Activated CD4-positive, alpha-beta memory T cell treated with anti-CD3 and anti-CD28 coated beads, Interleukin-2, amount 10 ng/mL, durations not matched to agents 7 days and 5 days (primary cell): ENCODE data around the gene SH3BP1. TPM values are rescaled to one million over a fixed set of nuclear protein-coding genes. Genes with fewer than 3 reads are reported as not detected.

Source experiments
- CTCF ChIA-PET: fragments of 350-600 bp; sonication (Branson Sonifier 250); formaldehyde crosslinking; loops from one replicate; lab custom pipeline; 2021; ENCODE audit warnings: antibody characterized with exemption, inconsistent platforms; lab: Charles Lee
- POLR2A ChIA-PET: fragments of 350-600 bp; sonication (Branson Sonifier 250); formaldehyde crosslinking; loops from one replicate; lab custom pipeline; 2021; ENCODE audit warnings: antibody characterized with exemption; lab: Charles Lee
- DNase-seq: peaks from one replicate; pipeline ENCODE4 v3.0.0-alpha.2; 2020
- H3K27ac Mint-ChIP-seq: one replicate; pipeline ENCODE4 v1.8.0; 2021; ENCODE audit warnings: mild to moderate bottlenecking, mixed read lengths
- H3K27me3 Mint-ChIP-seq: one replicate; pipeline ENCODE4 v1.8.0; 2021; ENCODE audit warnings: mixed read lengths
- H3K36me3 Mint-ChIP-seq: one replicate; pipeline ENCODE4 v1.8.0; 2021; ENCODE audit warnings: low read depth, mixed read lengths
- H3K4me1 Mint-ChIP-seq: one replicate; pipeline ENCODE4 v1.8.0; 2021; ENCODE audit warnings: mixed read lengths
- H3K4me3 Mint-ChIP-seq: one replicate; pipeline ENCODE4 v1.8.0; 2021; ENCODE audit warnings: mild to moderate bottlenecking, mixed read lengths
- H3K9me3 Mint-ChIP-seq: one replicate; pipeline ENCODE4 v1.8.0; 2021; ENCODE audit warnings: mixed read lengths
- total RNA-seq, 2 experiments: library from RNA; stranded (reverse); gene quantifications; one replicate each; pipeline ENCODE4 v1.2.3, GENCODE V29; 2021

Gene SH3BP1
- total RNA-seq, 2 experiments from 2014 or later, result 161 to 162 TPM

DNA sequence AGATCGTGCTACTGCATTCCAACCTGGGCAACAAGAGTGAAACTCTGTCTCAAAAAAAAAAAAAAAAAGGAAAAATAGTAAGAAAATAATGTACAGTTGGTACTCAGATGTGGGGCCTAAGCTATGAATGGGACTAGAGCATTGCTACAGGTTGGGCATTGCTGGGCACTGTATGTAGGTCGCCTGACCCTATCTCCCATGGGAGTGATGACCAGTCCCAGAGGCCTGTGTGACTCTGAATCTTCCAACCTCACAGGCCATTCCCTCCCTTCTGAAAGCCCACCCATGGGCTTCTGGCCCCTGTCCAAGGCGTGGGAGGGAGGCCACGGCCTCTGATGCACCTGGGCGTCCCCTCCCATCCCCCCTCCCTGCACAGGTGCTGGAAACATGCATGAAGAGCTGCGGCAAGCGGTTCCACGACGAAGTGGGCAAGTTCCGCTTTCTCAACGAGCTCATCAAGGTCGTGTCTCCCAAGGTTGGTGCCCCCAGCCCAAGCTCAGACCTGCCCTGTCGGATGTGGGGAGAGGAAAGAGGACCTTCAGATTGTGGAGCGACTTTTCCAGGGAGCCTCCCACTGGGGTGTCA lies 21.3 kb upstream of the SH3BP1 start:
- Mint-ChIP-seq H3K36me3 (peaks cover 21% of the 10 kb centered on the region), H3K27me3 (no peaks in the 10 kb centered on the region), H3K27ac (no peak overlapping the region), H3K4me3 (no peak overlapping the region), H3K9me3 (no peaks in the 10 kb centered on the region), H3K4me1 (peaks cover 5% of the 10 kb centered on the region)
- ChIA-PET CTCF (interaction anchor here (0.8 to 3.0 kb wide), 4 partner anchors 10 to 64 kb away, joined by 3 to 21 read pairs (median 4); partner anchors contain the start of gene GGA1), POLR2A (interaction anchor here (1.1 to 1.5 kb wide), 5 partner anchors 8 to 14 kb away, joined by 3 to 5 read pairs (median 3); no protein-coding TSS in a partner anchor)
- no peak for DNase-seq

DNA sequence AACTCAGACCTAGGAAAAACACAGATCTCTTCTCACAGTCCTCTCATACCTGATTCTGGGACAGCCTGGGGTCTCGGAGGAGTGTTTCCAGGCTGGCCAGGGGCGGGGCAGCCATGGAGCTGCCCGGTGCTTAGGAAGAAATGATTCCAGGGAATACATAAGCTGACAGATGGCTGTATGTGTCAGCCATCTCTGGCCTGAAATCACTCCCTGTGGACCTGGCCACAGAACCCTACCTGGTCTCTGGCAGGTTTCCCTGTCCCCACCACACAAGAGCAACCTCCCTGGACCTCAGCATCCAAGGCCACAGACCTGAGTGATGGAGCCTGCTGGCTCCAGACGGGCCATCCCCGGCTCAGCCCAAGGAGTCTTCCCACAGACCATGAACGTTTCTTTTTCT lies 20.8 kb upstream of the SH3BP1 start:
- no peaks in the 10 kb centered on the region for H3K9me3 Mint-ChIP-seq
- DNase-seq, result no peak
- no peak overlapping the region for H3K4me3 Mint-ChIP-seq
- ChIA-PET CTCF (interaction anchor here (1.1 to 3.0 kb wide), 4 partner anchors 11 to 65 kb away, joined by 3 to 21 read pairs (median 4); partner anchors contain the start of gene GGA1), POLR2A (interaction anchor here (1.2 to 2.0 kb wide), 6 partner anchors 9 to 39 kb away, joined by 3 to 6 read pairs (median 5); partner anchors contain the start of gene PDXP)
- peaks cover 3% of the 10 kb centered on the region for H3K4me1 Mint-ChIP-seq
- no peaks in the 10 kb centered on the region for H3K27me3 Mint-ChIP-seq
- H3K36me3 Mint-ChIP-seq, result peaks cover 22% of the 10 kb centered on the region
- no peak overlapping the region for H3K27ac Mint-ChIP-seq

DNA sequence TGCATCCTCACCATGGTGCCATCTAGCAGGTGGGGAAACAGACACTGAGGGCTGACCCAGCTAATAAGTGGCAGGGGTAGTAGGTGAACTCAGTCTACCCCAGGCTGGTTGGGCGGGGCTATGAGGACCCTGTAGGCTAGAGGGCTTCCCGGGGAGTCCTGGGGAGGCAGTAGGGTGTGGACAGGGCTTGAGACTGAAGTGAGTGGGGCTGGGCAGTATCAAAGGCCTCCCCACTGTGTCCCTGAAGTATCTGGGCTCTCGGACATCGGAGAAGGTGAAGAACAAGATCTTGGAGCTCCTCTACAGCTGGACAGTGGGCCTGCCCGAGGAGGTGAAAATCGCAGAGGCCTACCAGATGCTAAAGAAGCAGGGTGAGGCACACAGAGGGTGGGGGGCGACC lies 19.5 kb upstream of the SH3BP1 start:
- ChIA-PET POLR2A (interaction anchor here (0.8 to 2.0 kb wide), 4 partner anchors 10 to 38 kb away, joined by 3 to 6 read pairs (median 5); partner anchors contain the start of gene PDXP), CTCF (interaction anchor here (0.8 to 3.0 kb wide), 3 partner anchors 12 to 63 kb away, joined by 4 to 21 read pairs (median 5); partner anchors contain the start of gene GGA1)
- no peak overlapping the region for H3K4me3 Mint-ChIP-seq
- H3K4me1 Mint-ChIP-seq, result peaks cover 10% of the 10 kb centered on the region
- DNase-seq, result no peak
- peaks cover 25% of the 10 kb centered on the region for H3K36me3 Mint-ChIP-seq
- no peaks in the 10 kb centered on the region for H3K27me3 Mint-ChIP-seq
- H3K27ac Mint-ChIP-seq, result no peak overlapping the region
- no peaks in the 10 kb centered on the region for H3K9me3 Mint-ChIP-seq

GRCh38 chr22:37621352-37621860 lies 18.1 kb upstream of the SH3BP1 start:
- Mint-ChIP-seq H3K27me3 (no peaks in the 10 kb centered on the region), H3K4me3 (no peak overlapping the region), H3K4me1 (peaks cover 24% of the 10 kb centered on the region), H3K27ac (no peak overlapping the region), H3K9me3 (no peaks in the 10 kb centered on the region), H3K36me3 (peaks cover 25% of the 10 kb centered on the region)
- no peak for DNase-seq
- ChIA-PET POLR2A (interaction anchor here (0.9 to 1.0 kb wide), 2 partner anchors 13 to 38 kb away, joined by 3 read pairs; partner anchors contain the start of gene GGA1), CTCF (interaction anchor here (0.8 to 1.3 kb wide), 4 partner anchors 12 to 22 kb away, joined by 3 to 4 read pairs (median 4); partner anchors contain the start of gene GGA1)

GRCh38 chr22:37623075-37624016 lies 16.1 kb upstream of the SH3BP1 start:
- CTCF ChIA-PET, result interaction anchor here (0.5 to 1.7 kb wide), 9 partner anchors 7 to 58 kb away, joined by 3 to 5 read pairs (median 3); partner anchors contain the start of genes GGA1 and PDXP
- Mint-ChIP-seq H3K27ac (peak overlapping the region; percentile 79), H3K4me1 (peaks cover 43% of the 10 kb centered on the region), H3K9me3 (no peaks in the 10 kb centered on the region), H3K27me3 (no peaks in the 10 kb centered on the region), H3K4me3 (no peak overlapping the region), H3K36me3 (peaks cover 21% of the 10 kb centered on the region)
- POLR2A ChIA-PET, result no interaction called here
- DNase-seq, result peak; percentile 80

GRCh38 chr22:37624017-37624365 lies 15.5 kb upstream of the SH3BP1 start:
- H3K36me3 Mint-ChIP-seq, result peaks cover 21% of the 10 kb centered on the region
- ChIA-PET CTCF (interaction anchor here (0.7 to 1.1 kb wide), 4 partner anchors 9 to 56 kb away, joined by 3 to 4 read pairs (median 3); partner anchors contain the start of gene GGA1), POLR2A (no interaction called here)
- no peak overlapping the region for H3K4me3 Mint-ChIP-seq
- peaks cover 47% of the 10 kb centered on the region for H3K4me1 Mint-ChIP-seq
- no peak for DNase-seq
- H3K27me3 Mint-ChIP-seq, result no peaks in the 10 kb centered on the region
- peak overlapping the region; percentile 79 for H3K27ac Mint-ChIP-seq
- H3K9me3 Mint-ChIP-seq, result no peaks in the 10 kb centered on the region

DNA sequence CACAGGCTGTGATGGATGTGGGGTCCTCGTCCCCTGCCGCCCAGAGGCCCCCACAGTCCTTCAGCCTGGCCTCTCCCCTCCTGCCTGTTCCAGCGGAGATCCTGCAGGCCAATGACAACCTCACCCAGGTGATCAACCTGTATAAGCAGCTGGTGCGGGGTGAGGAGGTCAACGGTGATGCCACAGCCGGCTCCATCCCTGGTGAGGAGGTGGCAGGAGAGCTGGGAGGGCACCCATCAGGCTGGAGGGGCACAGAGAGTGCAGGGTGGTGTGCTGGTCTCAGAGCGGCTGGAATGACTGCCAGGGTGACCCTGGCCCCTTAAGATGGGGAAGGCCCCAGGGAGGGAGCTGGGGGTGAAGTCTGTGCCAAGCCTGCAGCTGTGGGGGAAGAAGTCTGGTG lies 14.6 kb upstream of the SH3BP1 start:
- ChIA-PET POLR2A (interaction anchor here (0.9 to 7.5 kb wide), 6 partner anchors 9 to 54 kb away, joined by 3 to 110 read pairs (median 8); partner anchors contain the start of gene SH3BP1), CTCF (interaction anchor here (1.5 to 5.3 kb wide), 4 partner anchors 12 to 57 kb away, joined by 5 to 66 read pairs (median 30); partner anchors contain the start of genes PDXP and SH3BP1)
- no peaks in the 10 kb centered on the region for H3K9me3 Mint-ChIP-seq
- peak overlapping the region; percentile 41 for H3K27ac Mint-ChIP-seq
- H3K36me3 Mint-ChIP-seq, result peaks cover 21% of the 10 kb centered on the region
- H3K4me1 Mint-ChIP-seq, result peaks cover 47% of the 10 kb centered on the region
- DNase-seq, result no peak
- no peaks in the 10 kb centered on the region for H3K27me3 Mint-ChIP-seq
- no peak overlapping the region for H3K4me3 Mint-ChIP-seq

DNA sequence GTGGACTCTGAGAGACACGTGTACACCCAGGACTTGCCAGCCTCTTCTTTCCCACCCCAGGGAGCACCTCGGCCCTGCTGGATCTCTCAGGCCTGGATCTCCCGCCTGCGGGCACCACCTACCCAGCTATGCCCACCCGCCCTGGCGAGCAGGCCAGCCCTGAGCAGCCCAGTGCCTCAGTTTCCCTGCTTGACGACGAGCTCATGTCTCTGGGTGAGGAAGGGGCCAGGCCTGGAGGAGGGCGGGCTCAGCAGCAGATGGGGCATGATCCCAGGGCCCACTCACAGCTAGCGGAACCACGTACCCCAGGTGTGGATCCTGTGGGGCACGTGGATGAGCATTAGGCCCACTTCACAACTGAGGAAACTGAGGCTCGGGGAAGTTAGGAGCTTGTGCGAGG lies 13.7 kb upstream of the SH3BP1 start:
- no peak overlapping the region for H3K4me3 Mint-ChIP-seq
- H3K4me1 Mint-ChIP-seq, result peaks cover 47% of the 10 kb centered on the region
- peaks cover 18% of the 10 kb centered on the region for H3K36me3 Mint-ChIP-seq

GRCh38 chr22:37626144-37626543 lies 13.3 kb upstream of the SH3BP1 start:
- DNase-seq, result no peak
- peaks cover 17% of the 10 kb centered on the region for H3K36me3 Mint-ChIP-seq
- H3K4me1 Mint-ChIP-seq, result peaks cover 47% of the 10 kb centered on the region
- no peak overlapping the region for H3K27ac Mint-ChIP-seq
- no peak overlapping the region for H3K4me3 Mint-ChIP-seq
- CTCF ChIA-PET, result interaction anchor here (0.6 to 5.3 kb wide), 8 partner anchors 10 to 218 kb away, joined by 3 to 66 read pairs (median 6); partner anchors contain the start of genes ANKRD54, PDXP and SH3BP1
- POLR2A ChIA-PET, result interaction anchor here (0.7 to 7.5 kb wide), 8 partner anchors 9 to 49 kb away, joined by 3 to 110 read pairs (median 6); partner anchors contain the start of genes LGALS1, PDXP and SH3BP1
- H3K27me3 Mint-ChIP-seq, result no peaks in the 10 kb centered on the region
- H3K9me3 Mint-ChIP-seq, result no peaks in the 10 kb centered on the region

More for the DNA sequence above, 13.7 kb upstream of the SH3BP1 start:
- DNase-seq, result no peak
- CTCF ChIA-PET, result interaction anchor here (0.6 to 5.3 kb wide), 8 partner anchors 11 to 219 kb away, joined by 3 to 66 read pairs (median 4); partner anchors contain the start of genes ANKRD54, PDXP and SH3BP1
- POLR2A ChIA-PET, result interaction anchor here (0.7 to 7.5 kb wide), 9 partner anchors 8 to 52 kb away, joined by 3 to 110 read pairs (median 6); partner anchors contain the start of genes PDXP and SH3BP1
- H3K9me3 Mint-ChIP-seq, result no peaks in the 10 kb centered on the region
- H3K27me3 Mint-ChIP-seq, result no peaks in the 10 kb centered on the region
- no peak overlapping the region for H3K27ac Mint-ChIP-seq

DNA sequence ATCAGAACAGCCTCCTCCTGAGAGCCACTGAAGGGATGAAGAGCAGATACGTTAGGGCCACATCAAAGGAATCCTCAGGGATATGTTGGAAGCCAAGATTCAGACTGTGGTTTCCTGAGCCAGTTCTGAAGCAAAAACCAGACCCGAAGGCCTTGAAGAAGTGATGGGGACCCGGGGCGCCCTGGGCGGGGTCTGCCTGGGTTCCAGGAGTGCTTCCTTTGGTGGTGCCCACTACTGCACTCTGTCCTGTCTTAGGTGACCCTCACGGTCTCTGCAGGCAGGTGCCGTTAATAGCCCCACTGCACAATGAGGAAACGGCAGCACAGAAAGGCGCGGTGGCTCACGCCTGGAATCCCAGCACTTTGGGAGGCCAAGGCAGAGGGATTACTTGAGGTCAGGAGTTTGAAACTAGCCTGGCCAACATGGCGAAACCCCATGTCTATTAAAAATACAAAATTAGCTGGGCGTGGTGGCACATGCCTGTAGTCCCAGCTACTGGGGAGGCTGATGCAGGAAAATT lies 12.9 kb upstream of the SH3BP1 start:
- peaks cover 48% of the 10 kb centered on the region for H3K4me1 Mint-ChIP-seq
- H3K9me3 Mint-ChIP-seq, result no peaks in the 10 kb centered on the region
- no peak overlapping the region for H3K4me3 Mint-ChIP-seq
- ChIA-PET CTCF (interaction anchor here (0.6 to 5.3 kb wide), 13 partner anchors 10 to 706 kb away, joined by 3 to 66 read pairs (median 4); partner anchors contain the start of genes GGA1, PDXP and SH3BP1), POLR2A (interaction anchor here (0.7 to 7.5 kb wide), 14 partner anchors 9 to 181 kb away, joined by 3 to 110 read pairs (median 6); partner anchors contain the start of genes GCAT, GGA1, LGALS1 and PDXP)
- peak overlapping the region; percentile 84 for H3K27ac Mint-ChIP-seq
- peaks cover 17% of the 10 kb centered on the region for H3K36me3 Mint-ChIP-seq
- DNase-seq, result no peak
- no peaks in the 10 kb centered on the region for H3K27me3 Mint-ChIP-seq

DNA sequence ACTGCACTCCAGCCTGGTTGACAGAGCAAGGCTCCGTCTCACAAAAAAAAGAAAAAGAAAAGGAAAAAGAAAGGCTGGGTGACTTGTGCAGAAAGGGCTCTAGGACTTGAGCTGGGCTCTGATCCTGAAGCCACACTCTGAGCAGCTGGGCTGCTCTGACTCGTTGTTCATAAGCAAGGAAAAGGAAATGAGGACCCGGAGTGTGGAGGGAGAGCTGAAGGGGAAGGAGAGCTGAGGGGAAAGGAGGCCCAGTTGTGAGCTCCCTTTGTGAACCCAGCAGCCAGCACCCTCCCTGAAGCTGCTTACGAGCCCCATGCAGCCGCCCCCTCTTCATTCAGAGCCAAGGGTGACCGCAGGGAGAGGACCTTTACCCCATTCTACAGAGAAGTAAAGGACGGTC lies 12.3 kb upstream of the SH3BP1 start:
- ChIA-PET CTCF (interaction anchor here (0.6 to 5.3 kb wide), 13 partner anchors 9 to 705 kb away, joined by 3 to 66 read pairs (median 4); partner anchors contain the start of genes GGA1, PDXP and SH3BP1), POLR2A (interaction anchor here (1.0 to 7.5 kb wide), 12 partner anchors 8 to 180 kb away, joined by 3 to 110 read pairs (median 6); partner anchors contain the start of genes GCAT, GGA1, LGALS1 and NOL12)
- Mint-ChIP-seq H3K4me3 (no peak overlapping the region), H3K36me3 (peaks cover 17% of the 10 kb centered on the region), H3K27me3 (no peaks in the 10 kb centered on the region), H3K27ac (peak overlapping the region; percentile 84), H3K9me3 (no peaks in the 10 kb centered on the region), H3K4me1 (peaks cover 53% of the 10 kb centered on the region)
- DNase-seq, result no peak
